ENCODE results near the gene RAB33B. TPM values are rescaled to one million over a fixed set of nuclear protein-coding genes. Genes with fewer than 3 reads are reported as not detected.

RAB33B gene
- total and polyA plus RNA-seq, 2 of the 8 experiments (the other 6 are each of a cell fraction or from before 2014, with no cell fraction given), result 4.2 to 8.7 TPM

- TF ChIP-seq, protein P1, sequence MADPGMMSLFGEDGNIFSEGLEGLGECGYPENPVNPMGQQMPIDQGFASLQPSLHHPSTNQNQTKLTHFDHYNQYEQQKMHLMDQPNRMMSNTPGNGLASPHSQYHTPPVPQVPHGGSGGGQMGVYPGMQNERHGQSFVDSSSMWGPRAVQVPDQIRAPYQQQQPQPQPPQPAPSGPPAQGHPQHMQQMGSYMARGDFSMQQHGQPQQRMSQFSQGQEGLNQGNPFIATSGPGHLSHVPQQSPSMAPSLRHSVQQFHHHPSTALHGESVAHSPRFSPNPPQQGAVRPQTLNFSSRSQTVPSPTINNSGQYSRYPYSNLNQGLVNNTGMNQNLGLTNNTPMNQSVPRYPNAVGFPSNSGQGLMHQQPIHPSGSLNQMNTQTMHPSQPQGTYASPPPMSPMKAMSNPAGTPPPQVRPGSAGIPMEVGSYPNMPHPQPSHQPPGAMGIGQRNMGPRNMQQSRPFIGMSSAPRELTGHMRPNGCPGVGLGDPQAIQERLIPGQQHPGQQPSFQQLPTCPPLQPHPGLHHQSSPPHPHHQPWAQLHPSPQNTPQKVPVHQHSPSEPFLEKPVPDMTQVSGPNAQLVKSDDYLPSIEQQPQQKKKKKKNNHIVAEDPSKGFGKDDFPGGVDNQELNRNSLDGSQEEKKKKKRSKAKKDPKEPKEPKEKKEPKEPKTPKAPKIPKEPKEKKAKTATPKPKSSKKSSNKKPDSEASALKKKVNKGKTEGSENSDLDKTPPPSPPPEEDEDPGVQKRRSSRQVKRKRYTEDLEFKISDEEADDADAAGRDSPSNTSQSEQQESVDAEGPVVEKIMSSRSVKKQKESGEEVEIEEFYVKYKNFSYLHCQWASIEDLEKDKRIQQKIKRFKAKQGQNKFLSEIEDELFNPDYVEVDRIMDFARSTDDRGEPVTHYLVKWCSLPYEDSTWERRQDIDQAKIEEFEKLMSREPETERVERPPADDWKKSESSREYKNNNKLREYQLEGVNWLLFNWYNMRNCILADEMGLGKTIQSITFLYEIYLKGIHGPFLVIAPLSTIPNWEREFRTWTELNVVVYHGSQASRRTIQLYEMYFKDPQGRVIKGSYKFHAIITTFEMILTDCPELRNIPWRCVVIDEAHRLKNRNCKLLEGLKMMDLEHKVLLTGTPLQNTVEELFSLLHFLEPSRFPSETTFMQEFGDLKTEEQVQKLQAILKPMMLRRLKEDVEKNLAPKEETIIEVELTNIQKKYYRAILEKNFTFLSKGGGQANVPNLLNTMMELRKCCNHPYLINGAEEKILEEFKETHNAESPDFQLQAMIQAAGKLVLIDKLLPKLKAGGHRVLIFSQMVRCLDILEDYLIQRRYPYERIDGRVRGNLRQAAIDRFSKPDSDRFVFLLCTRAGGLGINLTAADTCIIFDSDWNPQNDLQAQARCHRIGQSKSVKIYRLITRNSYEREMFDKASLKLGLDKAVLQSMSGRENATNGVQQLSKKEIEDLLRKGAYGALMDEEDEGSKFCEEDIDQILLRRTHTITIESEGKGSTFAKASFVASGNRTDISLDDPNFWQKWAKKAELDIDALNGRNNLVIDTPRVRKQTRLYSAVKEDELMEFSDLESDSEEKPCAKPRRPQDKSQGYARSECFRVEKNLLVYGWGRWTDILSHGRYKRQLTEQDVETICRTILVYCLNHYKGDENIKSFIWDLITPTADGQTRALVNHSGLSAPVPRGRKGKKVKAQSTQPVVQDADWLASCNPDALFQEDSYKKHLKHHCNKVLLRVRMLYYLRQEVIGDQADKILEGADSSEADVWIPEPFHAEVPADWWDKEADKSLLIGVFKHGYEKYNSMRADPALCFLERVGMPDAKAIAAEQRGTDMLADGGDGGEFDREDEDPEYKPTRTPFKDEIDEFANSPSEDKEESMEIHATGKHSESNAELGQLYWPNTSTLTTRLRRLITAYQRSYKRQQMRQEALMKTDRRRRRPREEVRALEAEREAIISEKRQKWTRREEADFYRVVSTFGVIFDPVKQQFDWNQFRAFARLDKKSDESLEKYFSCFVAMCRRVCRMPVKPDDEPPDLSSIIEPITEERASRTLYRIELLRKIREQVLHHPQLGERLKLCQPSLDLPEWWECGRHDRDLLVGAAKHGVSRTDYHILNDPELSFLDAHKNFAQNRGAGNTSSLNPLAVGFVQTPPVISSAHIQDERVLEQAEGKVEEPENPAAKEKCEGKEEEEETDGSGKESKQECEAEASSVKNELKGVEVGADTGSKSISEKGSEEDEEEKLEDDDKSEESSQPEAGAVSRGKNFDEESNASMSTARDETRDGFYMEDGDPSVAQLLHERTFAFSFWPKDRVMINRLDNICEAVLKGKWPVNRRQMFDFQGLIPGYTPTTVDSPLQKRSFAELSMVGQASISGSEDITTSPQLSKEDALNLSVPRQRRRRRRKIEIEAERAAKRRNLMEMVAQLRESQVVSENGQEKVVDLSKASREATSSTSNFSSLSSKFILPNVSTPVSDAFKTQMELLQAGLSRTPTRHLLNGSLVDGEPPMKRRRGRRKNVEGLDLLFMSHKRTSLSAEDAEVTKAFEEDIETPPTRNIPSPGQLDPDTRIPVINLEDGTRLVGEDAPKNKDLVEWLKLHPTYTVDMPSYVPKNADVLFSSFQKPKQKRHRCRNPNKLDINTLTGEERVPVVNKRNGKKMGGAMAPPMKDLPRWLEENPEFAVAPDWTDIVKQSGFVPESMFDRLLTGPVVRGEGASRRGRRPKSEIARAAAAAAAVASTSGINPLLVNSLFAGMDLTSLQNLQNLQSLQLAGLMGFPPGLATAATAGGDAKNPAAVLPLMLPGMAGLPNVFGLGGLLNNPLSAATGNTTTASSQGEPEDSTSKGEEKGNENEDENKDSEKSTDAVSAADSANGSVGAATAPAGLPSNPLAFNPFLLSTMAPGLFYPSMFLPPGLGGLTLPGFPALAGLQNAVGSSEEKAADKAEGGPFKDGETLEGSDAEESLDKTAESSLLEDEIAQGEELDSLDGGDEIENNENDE (IDR thresholded peaks at IDR 0.05; ENCODE audit: insufficient replicate concordance, low read length), result no peak
- TF ChIP-seq HDAC6 (IDR thresholded peaks at IDR 0.05; ENCODE audit: low read depth, low read length) (no peak), CTBP2 (IDR thresholded peaks at IDR 0.05; ENCODE audit: borderline replicate concordance, insufficient read depth, insufficient read length, low read length) (no peak), KDM4A (IDR thresholded peaks at IDR 0.05; ENCODE audit: low read depth, low read length, severe bottlenecking) (no peak), RNF2 (IDR thresholded peaks at IDR 0.05; ENCODE audit: borderline replicate concordance, low read depth, low read length, missing control alignments, poor library complexity, severe bottlenecking) (no peak), EGR1 (IDR thresholded peaks at IDR 0.05; ENCODE audit: borderline replicate concordance, low read depth, low read length) (no peak), TAF1 (IDR thresholded peaks at IDR 0.05; ENCODE audit: low read depth, low read length) (no peak), ZNF274 (IDR thresholded peaks at IDR 0.05; ENCODE audit: borderline replicate concordance, extremely low read depth, low read length) (no peak), CHD2 (IDR thresholded peaks at IDR 0.05; ENCODE audit: low read length) (no peak)
Measured at GRCh38 chr4:139420652-139421051, 33.3 kb upstream of the RAB33B start (continued).
